A673 (cell line): Measurements from ENCODE around the gene SUCLA2.

ENCODE experiments used
- EZH2 ChIP-seq: fragments of 200-600 bp; sonication (generic); IDR thresholded peaks from 2 replicates; pipeline ENCODE4 v1.6.1; 2017; ENCODE audit warnings: borderline replicate concordance, low read depth, mild to moderate bottlenecking, mixed read lengths, antibody characterized with exemption, low read length; ENCODE audit not compliant: poor library complexity, severe bottlenecking
- TF ChIP-seq, protein P1 (sequence below): fragments of 300-800, 200-600 bp; sonication (generic); conservative IDR thresholded peaks from 2 replicates; pipeline ENCODE4 v1.5.1; 2017; ENCODE audit warnings: low read depth, mild to moderate bottlenecking, antibody characterized with exemption, low read length, moderate library complexity, mixed read lengths

GRCh38 chr13:48000559-48001113 is 437 bp downstream of the SUCLA2 start:
- TF ChIP-seq, protein P1, sequence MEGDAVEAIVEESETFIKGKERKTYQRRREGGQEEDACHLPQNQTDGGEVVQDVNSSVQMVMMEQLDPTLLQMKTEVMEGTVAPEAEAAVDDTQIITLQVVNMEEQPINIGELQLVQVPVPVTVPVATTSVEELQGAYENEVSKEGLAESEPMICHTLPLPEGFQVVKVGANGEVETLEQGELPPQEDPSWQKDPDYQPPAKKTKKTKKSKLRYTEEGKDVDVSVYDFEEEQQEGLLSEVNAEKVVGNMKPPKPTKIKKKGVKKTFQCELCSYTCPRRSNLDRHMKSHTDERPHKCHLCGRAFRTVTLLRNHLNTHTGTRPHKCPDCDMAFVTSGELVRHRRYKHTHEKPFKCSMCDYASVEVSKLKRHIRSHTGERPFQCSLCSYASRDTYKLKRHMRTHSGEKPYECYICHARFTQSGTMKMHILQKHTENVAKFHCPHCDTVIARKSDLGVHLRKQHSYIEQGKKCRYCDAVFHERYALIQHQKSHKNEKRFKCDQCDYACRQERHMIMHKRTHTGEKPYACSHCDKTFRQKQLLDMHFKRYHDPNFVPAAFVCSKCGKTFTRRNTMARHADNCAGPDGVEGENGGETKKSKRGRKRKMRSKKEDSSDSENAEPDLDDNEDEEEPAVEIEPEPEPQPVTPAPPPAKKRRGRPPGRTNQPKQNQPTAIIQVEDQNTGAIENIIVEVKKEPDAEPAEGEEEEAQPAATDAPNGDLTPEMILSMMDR = no peak
- no peak for TF ChIP-seq EZH2
